Naive thymus-derived CD4-positive, alpha-beta T cell (primary cell): ENCODE measurements around the gene SART1. TPM values are rescaled to one million over a fixed set of nuclear protein-coding genes. Genes with fewer than 3 reads are reported as not detected.
A peak's percentile ranks its signal among the peaks of the same experiment; 100 is the strongest.

Source experiments
- ATAC-seq: fragments of 150-1000 bp; cut with Tn5 transposase; 2 replicates; pipeline ENCODE4 v1.10.0; 2021; ENCODE audit warnings: mild to moderate bottlenecking, moderate library complexity
- CTCF ChIA-PET: fragments of 350-600 bp; sonication (Branson Sonifier 250); formaldehyde crosslinking; loops from one replicate; lab custom pipeline; 2021; ENCODE audit warnings: antibody characterized with exemption; lab: Charles Lee
- POLR2A ChIA-PET: fragments of 350-600 bp; sonication (Branson Sonifier 250); formaldehyde crosslinking; loops from one replicate; lab custom pipeline; 2021; ENCODE audit warnings: antibody characterized with exemption, inconsistent platforms; lab: Charles Lee
- DNase-seq, 9 donors: peaks; one replicate each; pipeline versions ENCODE4 v3.0.0 to v3.0.0-alpha.2; 2020 to 2022; ENCODE audit warnings: mixed read lengths in 1 of 9
- H3K27ac ChIP-seq: one replicate; pipeline ENCODE4 v1.7.0; 2013; ENCODE audit warnings: mild to moderate bottlenecking, low read depth, low read length, moderate library complexity
- H3K27me3 ChIP-seq, 2 donors: one replicate each; pipeline ENCODE4 v1.7.0; 2013; ENCODE audit warnings: low read length in 2 of 2, mild to moderate bottlenecking in 2 of 2, moderate library complexity in 2 of 2; ENCODE audit not compliant: control insufficient read depth in 2 of 2, insufficient read depth in 2 of 2
- H3K36me3 ChIP-seq, 3 experiments: 1 replicate in 2 of 3; 2 replicates in 1 of 3; pipeline ENCODE4 v1.7.0; 2013; ENCODE audit warnings: low read length in 3 of 3, mild to moderate bottlenecking in 3 of 3, moderate library complexity in 1 of 3; ENCODE audit not compliant: insufficient read depth in 3 of 3, control insufficient read depth in 2 of 3
- H3K4me1 ChIP-seq, 2 donors: one replicate each; pipeline ENCODE4 v1.7.0; 2013; ENCODE audit warnings: low read length in 2 of 2, mild to moderate bottlenecking in 2 of 2, moderate library complexity in 1 of 2; ENCODE audit not compliant: control insufficient read depth in 2 of 2, insufficient read depth in 2 of 2
- H3K4me3 ChIP-seq: 2 replicates; pipeline ENCODE4 v1.7.0; 2013; ENCODE audit warnings: mild to moderate bottlenecking, low read length
- H3K9me3 ChIP-seq, 3 experiments: 1 replicate in 2 of 3; 2 replicates in 1 of 3; pipeline ENCODE4 v1.7.0; 2013; ENCODE audit warnings: low read length in 3 of 3; ENCODE audit not compliant: control insufficient read depth in 2 of 3
- H3K27ac Mint-ChIP-seq, 9 donors: one replicate each; pipeline ENCODE4 v1.8.0; 2020 to 2022; ENCODE audit warnings: mixed read lengths in 9 of 9, mild to moderate bottlenecking in 8 of 9, moderate library complexity in 5 of 9, inconsistent platforms in 2 of 9
- H3K27me3 Mint-ChIP-seq, 5 donors: one replicate each; pipeline ENCODE4 v1.8.0; 2021 to 2022; ENCODE audit warnings: mixed read lengths in 5 of 5, mild to moderate bottlenecking in 1 of 5
- H3K36me3 Mint-ChIP-seq, 5 donors: one replicate each; pipeline ENCODE4 v1.8.0; 2020 to 2022; ENCODE audit warnings: mixed read lengths in 5 of 5, mild to moderate bottlenecking in 3 of 5, inconsistent platforms in 1 of 5
- H3K4me1 Mint-ChIP-seq, 7 donors: one replicate each; pipeline ENCODE4 v1.8.0; 2020 to 2022; ENCODE audit warnings: mixed read lengths in 7 of 7, mild to moderate bottlenecking in 3 of 7, inconsistent platforms in 1 of 7
- H3K4me3 Mint-ChIP-seq, 10 donors: one replicate each; pipeline ENCODE4 v1.8.0; 2020 to 2022; ENCODE audit warnings: mild to moderate bottlenecking in 10 of 10, mixed read lengths in 10 of 10, moderate library complexity in 6 of 10, inconsistent platforms in 2 of 10
- H3K9me3 Mint-ChIP-seq, 11 donors: one replicate each; pipeline ENCODE4 v1.8.0; 2020 to 2022; ENCODE audit warnings: mixed read lengths in 11 of 11, mild to moderate bottlenecking in 4 of 11, inconsistent platforms in 1 of 11, moderate library complexity in 1 of 11
- intact Hi-C, 2 donors: fragments of 100-400 bp; cut with micrococcal nuclease; formaldehyde crosslinking; loops; one replicate each; pipeline ENCODE4 v1.15.1; 2023
- polyA plus RNA-seq, 2 donors: library from polyadenylated mRNA; unstranded; fragments of 300-500 nt; fragmentation: Illumina TruSeq; gene quantifications; one replicate each; pipeline ENCODE4 v1.2.3, GENCODE V29; 2021
- total RNA-seq, 6 experiments: library from RNA in 5 of 6; stranded (reverse) in 5 of 6; gene quantifications; 1 replicate in 5 of 6; 2 replicates in 1 of 6; pipeline ENCODE4 v1.2.3 and lab custom pipeline; 2021 to 2026

SART1 gene
- total and polyA plus RNA-seq, 7 experiments from 2014 or later: 27.9 to 102 (median 90.0) TPM

GRCh38 chr11:65917077-65917433, 44.5 kb upstream of the SART1 start:
- peaks cover 25 to 47% (median 29%) of the 10 kb centered on the region in 7 donors for H3K4me1 Mint-ChIP-seq
- DNase-seq (no peak), ATAC-seq (no peak)
- H3K36me3 Mint-ChIP-seq: peaks cover 0 to 22% (median under 1%) of the 10 kb centered on the region in 5 donors
- no peaks in the 10 kb centered on the region for H3K9me3 Mint-ChIP-seq
- peak overlapping the region in 8 of 9 donors; percentile 8 to 86 (median 70) for H3K27ac Mint-ChIP-seq
- H3K27ac ChIP-seq: peak overlapping the region; percentile 27
- peak overlapping the region; percentile 52 to 96 (median 88) for H3K4me3 Mint-ChIP-seq
- ChIA-PET CTCF (interaction anchor here (2.3 kb wide), 1 partner anchor 27 kb away, joined by 13 read pairs; the partner anchor contains the start of gene CCDC85B), POLR2A (interaction anchor here (0.6 to 2.5 kb wide), 12 partner anchors 8 to 282 kb away, joined by 3 to 54 read pairs (median 6); partner anchors contain the start of genes CCDC85B, FIBP and FOSL1)
- H3K4me3 ChIP-seq: peak overlapping the region; percentile 83
- no peaks in the 10 kb centered on the region for H3K27me3 Mint-ChIP-seq
- intact Hi-C loops: no loop called here
- peaks cover 26 to 28% of the 10 kb centered on the region in 2 donors for H3K4me1 ChIP-seq
- H3K36me3 ChIP-seq: peaks cover 0 to 23% (median 0%) of the 10 kb centered on the region in 3 experiments
- H3K9me3 ChIP-seq: no peaks in the 10 kb centered on the region
- no peaks in the 10 kb centered on the region for H3K27me3 ChIP-seq

GRCh38 chr11:65917434-65918210, 43.9 kb upstream of the SART1 start:
- Histone ChIP-seq H3K4me1 (peaks cover 26 to 28% of the 10 kb centered on the region in 2 donors), H3K4me3 (peak overlapping the region; percentile 83), H3K27ac (peak overlapping the region; percentile 95), H3K36me3 (peaks cover 0 to 29% (median 2%) of the 10 kb centered on the region in 3 experiments), H3K9me3 (no peaks in the 10 kb centered on the region), H3K27me3 (no peaks in the 10 kb centered on the region)
- no peaks in the 10 kb centered on the region for H3K9me3 Mint-ChIP-seq
- DNase-seq: no peak
- ChIA-PET POLR2A (interaction anchor here (0.6 to 2.5 kb wide), 22 partner anchors 9 to 281 kb away, joined by 3 to 54 read pairs (median 4); partner anchors contain the start of genes CCDC85B, FIBP, FOSL1 and MUS81), CTCF (interaction anchor here (0.6 to 2.3 kb wide), 5 partner anchors 19 to 30 kb away, joined by 3 to 13 read pairs (median 4); partner anchors contain the start of gene CCDC85B)
- peaks cover 29 to 52% (median 30%) of the 10 kb centered on the region in 7 donors for H3K4me1 Mint-ChIP-seq
- ATAC-seq: no peak
- peak overlapping the region; percentile 86 to 96 (median 90) for H3K4me3 Mint-ChIP-seq
- intact Hi-C loops: no loop called here
- H3K36me3 Mint-ChIP-seq: peaks cover 3 to 27% (median 7%) of the 10 kb centered on the region in 5 donors
- peak overlapping the region in 8 of 9 donors; percentile 74 to 94 (median 88) for H3K27ac Mint-ChIP-seq
- H3K27me3 Mint-ChIP-seq: no peaks in the 10 kb centered on the region

GRCh38 chr11:65918211-65919140, 43.1 kb upstream of the SART1 start, which contains the start of gene C11orf68:
C11orf68 (minus strand) TSS chr11:65919062; CDS start chr11:65919031, 31 bp downstream.
- POLR2A ChIA-PET: interaction anchor here (0.6 to 2.5 kb wide), 18 partner anchors 10 to 153 kb away, joined by 3 to 54 read pairs (median 6); partner anchors contain the start of genes CCDC85B, FIBP, FOSL1 and MUS81
- Mint-ChIP-seq H3K9me3 (no peaks in the 10 kb centered on the region), H3K27ac (peak within 1 kb of the TSS; percentile 79 to 96 (median 90)), H3K27me3 (no peaks in the 10 kb centered on the region), H3K4me3 (peak within 1 kb of the TSS; percentile 86 to 96 (median 93)), H3K4me1 (peaks cover 32 to 60% (median 34%) of the 10 kb centered on the region in 7 donors), H3K36me3 (peaks cover 4 to 32% (median 11%) of the 10 kb centered on the region in 5 donors)
- Histone ChIP-seq H3K4me1 (peaks cover 26 to 28% of the 10 kb centered on the region in 2 donors), H3K27ac (peak within 1 kb of the TSS; percentile 95), H3K4me3 (peak within 1 kb of the TSS; percentile 83), H3K27me3 (no peaks in the 10 kb centered on the region), H3K36me3 (peaks cover 0 to 36% (median 4%) of the 10 kb centered on the region in 3 experiments), H3K9me3 (no peaks in the 10 kb centered on the region)
- intact Hi-C loops: loop anchor here (1.0 kb wide), 15 partner anchors 10 to 350 kb away; partner anchors contain the start of genes BANF1 (in 2 of the 2), EIF1AD (in 2 of the 2), FOSL1 (in 2 of the 2) and PCNX3 (in 2 of the 2)
- DNase-seq: peak in 1 of 9 donors; percentile 38
- peak; percentile 3 for ATAC-seq
- CTCF ChIA-PET: interaction anchor here (0.6 to 2.3 kb wide), 5 partner anchors 20 to 31 kb away, joined by 3 to 13 read pairs (median 4); partner anchors contain the start of gene CCDC85B

GRCh38 chr11:65919141-65919572, 42.4 kb upstream of the SART1 start, which contains the start of gene DRAP1:
DRAP1 (plus strand) TSS chr11:65919426; CDS start chr11:65919502, 76 bp downstream.
- H3K27me3 Mint-ChIP-seq: no peaks in the 10 kb centered on the region
- ATAC-seq (peak; percentile 93), DNase-seq (peak; percentile 95 to 98 (median 97))
- H3K9me3 Mint-ChIP-seq: no peaks in the 10 kb centered on the region
- POLR2A ChIA-PET: interaction anchor here (0.8 to 5.7 kb wide), 18 partner anchors 10 to 86 kb away, joined by 3 to 54 read pairs (median 6); partner anchors contain the start of genes CCDC85B, FIBP, MUS81 and SART1
- Histone ChIP-seq H3K36me3 (peaks cover 0 to 37% (median 4%) of the 10 kb centered on the region in 3 experiments), H3K4me3 (peak within 1 kb of the TSS; percentile 83), H3K27me3 (no peaks in the 10 kb centered on the region), H3K9me3 (no peaks in the 10 kb centered on the region), H3K4me1 (peaks cover 26 to 28% of the 10 kb centered on the region in 2 donors), H3K27ac (peak within 1 kb of the TSS; percentile 95)
- intact Hi-C loops: loop anchor here (1.0 kb wide), 15 partner anchors 9 to 349 kb away; partner anchors contain the start of genes BANF1 (in 2 of the 2), EIF1AD (in 2 of the 2), FOSL1 (in 2 of the 2) and PCNX3 (in 2 of the 2)
- peaks cover 32 to 61% (median 35%) of the 10 kb centered on the region in 7 donors for H3K4me1 Mint-ChIP-seq
- CTCF ChIA-PET: interaction anchor here (1.3 to 2.3 kb wide), 3 partner anchors 23 to 32 kb away, joined by 3 to 13 read pairs (median 4); partner anchors contain the start of gene CCDC85B
- H3K27ac Mint-ChIP-seq: peak within 1 kb of the TSS; percentile 79 to 96 (median 90)
- H3K4me3 Mint-ChIP-seq: peak within 1 kb of the TSS; percentile 86 to 96 (median 93)
- H3K36me3 Mint-ChIP-seq: peaks cover 4 to 33% (median 13%) of the 10 kb centered on the region in 5 donors

- H3K36me3 Mint-ChIP-seq: peaks cover 4 to 33% (median 13%) of the 10 kb centered on the region in 5 donors
- DNase-seq (peak in 1 of 9 donors; percentile 64), ATAC-seq (peak; percentile 35)
- intact Hi-C loops: loop anchor here (1.0 kb wide), 15 partner anchors 9 to 349 kb away; partner anchors contain the start of genes BANF1 (in 2 of the 2), EIF1AD (in 2 of the 2), FOSL1 (in 2 of the 2) and PCNX3 (in 2 of the 2)
- no peaks in the 10 kb centered on the region for H3K9me3 Mint-ChIP-seq
- ChIA-PET POLR2A (interaction anchor here (0.8 to 5.7 kb wide), 7 partner anchors 13 to 60 kb away, joined by 3 to 54 read pairs (median 4); partner anchors contain the start of genes CCDC85B, FIBP and MUS81), CTCF (interaction anchor here (0.5 to 1.7 kb wide), 5 partner anchors 29 to 160 kb away, joined by 3 to 5 read pairs (median 4); partner anchors contain the start of gene CCDC85B)
- Histone ChIP-seq H3K4me3 (peak overlapping the region; percentile 76), H3K4me1 (peaks cover 26 to 28% of the 10 kb centered on the region in 2 donors), H3K27me3 (no peaks in the 10 kb centered on the region), H3K27ac (peak overlapping the region; percentile 91), H3K36me3 (peaks cover 0 to 43% (median 4%) of the 10 kb centered on the region in 3 experiments), H3K9me3 (no peaks in the 10 kb centered on the region)
- H3K4me3 Mint-ChIP-seq: peak overlapping the region; percentile 86 to 96 (median 93)
- peaks cover 28 to 58% (median 34%) of the 10 kb centered on the region in 7 donors for H3K4me1 Mint-ChIP-seq
- H3K27me3 Mint-ChIP-seq: no peaks in the 10 kb centered on the region
- peak overlapping the region; percentile 77 to 93 (median 89) for H3K27ac Mint-ChIP-seq
Observed at GRCh38 chr11:65919573-65920371, 41.8 kb upstream of the SART1 start.
